Endodermal cell (in vitro differentiated cells): ENCODE measurements around the gene GUCY1B1. TPM values are rescaled to one million over a fixed set of nuclear protein-coding genes. Genes with fewer than 3 reads are reported as not detected.

Source experiments
- DNase-seq: peaks from one replicate; pipeline ENCODE4 v3.0.0-alpha.2; 2017
- H3K27ac ChIP-seq: 2 replicates; pipeline ENCODE4 v1.5.1; 2013; ENCODE audit warnings: mild to moderate bottlenecking, low read depth, low read length, moderate library complexity
- H3K27me3 ChIP-seq: 2 replicates; pipeline ENCODE4 v1.6.1; 2013; ENCODE audit warnings: mild to moderate bottlenecking, low read length, moderate library complexity; ENCODE audit not compliant: insufficient read depth, control insufficient read depth, poor library complexity, severe bottlenecking
- H3K36me3 ChIP-seq: 2 replicates; pipeline ENCODE4 v1.7.0; 2013; ENCODE audit warnings: mild to moderate bottlenecking, low read length, moderate library complexity; ENCODE audit not compliant: control insufficient read depth, insufficient read depth
- H3K4me1 ChIP-seq: one replicate; pipeline ENCODE4 v1.7.0; 2013; ENCODE audit warnings: low read length; ENCODE audit not compliant: control insufficient read depth, insufficient read depth
- H3K4me3 ChIP-seq: 2 replicates; pipeline ENCODE4 v1.5.1; 2013; ENCODE audit warnings: mild to moderate bottlenecking, low read length, moderate library complexity
- H3K9ac ChIP-seq: 2 replicates; pipeline ENCODE4 v1.6.1; 2013; ENCODE audit warnings: mild to moderate bottlenecking, low read length, moderate library complexity; ENCODE audit not compliant: poor library complexity, severe bottlenecking; ENCODE audit errors: extremely low read depth
- H3K9me3 ChIP-seq: 2 replicates; pipeline ENCODE4 v1.6.1; 2013; ENCODE audit warnings: mild to moderate bottlenecking, low read length, moderate library complexity; ENCODE audit not compliant: control insufficient read depth
- H3K27ac Mint-ChIP-seq: 2 replicates; pipeline ENCODE4 v1.8.0; 2020; ENCODE audit warnings: mixed read lengths
- H3K27me3 Mint-ChIP-seq: 2 replicates; pipeline ENCODE4 v1.8.0; 2021; ENCODE audit warnings: mild to moderate bottlenecking, mixed read lengths; ENCODE audit not compliant: insufficient read depth
- H3K36me3 Mint-ChIP-seq: 2 replicates; pipeline ENCODE4 v1.8.0; 2020; ENCODE audit warnings: low read depth, mixed read lengths
- H3K4me1 Mint-ChIP-seq: 2 replicates; pipeline ENCODE4 v1.8.0; 2020; ENCODE audit warnings: mixed read lengths
- H3K4me3 Mint-ChIP-seq: 2 replicates; pipeline ENCODE4 v1.8.0; 2020; ENCODE audit warnings: mild to moderate bottlenecking, moderate library complexity, mixed read lengths
- H3K9me3 Mint-ChIP-seq: 2 replicates; pipeline ENCODE4 v1.8.0; 2020; ENCODE audit warnings: mild to moderate bottlenecking, mixed read lengths
- CTCF ChIP-seq: fragments of 200-600 bp; sonication (generic); conservative IDR thresholded peaks from 2 replicates; pipeline ENCODE4 v1.5.0; 2021; ENCODE audit warnings: antibody characterized with exemption, mild to moderate bottlenecking
- WGBS, 2 experiments: methylation state at CpG; one replicate each; pipeline versions ENCODE4 v1.1.5 to v1.1.7; 2013; ENCODE audit warnings: missing lambda C conversion rate in 2 of 2, mixed read lengths in 1 of 2; ENCODE audit not compliant: insufficient coverage in 1 of 2, insufficient read length in 1 of 2; 5-methylcytosine and 5-hydroxymethylcytosine counted together
- total RNA-seq, 2 donors: library from RNA; stranded (reverse); fragmentation: NEBNext Ultra II Directional in 1 of 2; extraction: Animal tissue kit (Norgen Biotek cat#: 25700) in 1 of 2; gene quantifications; 2 replicates in 1 of 2; 3 replicates in 1 of 2; pipeline ENCODE4 v1.2.1, GENCODE V29; 2021

GUCY1B1 gene
- total RNA-seq, 2 donors from 2014 or later = 1.8 to 3.4 TPM

- no peaks in the 10 kb centered on the region for H3K36me3 ChIP-seq
- H3K4me1 ChIP-seq = no peaks in the 10 kb centered on the region
- no peak for DNase-seq
- TF ChIP-seq CTCF = no peak
- H3K4me3 Mint-ChIP-seq = no peak overlapping the region
- no peak overlapping the region for H3K4me3 ChIP-seq
- H3K9ac ChIP-seq = no peak overlapping the region
- H3K27ac ChIP-seq = no peak overlapping the region
- no peaks in the 10 kb centered on the region for H3K4me1 Mint-ChIP-seq
- WGBS, 2 experiments = 94% methylated on average over 1 of the region's 1 CpG; no CpG with 5 or more reads in 1 of the 2 experiments
- H3K9me3 Mint-ChIP-seq = no peaks in the 10 kb centered on the region
- H3K9me3 ChIP-seq = no peaks in the 10 kb centered on the region
- H3K36me3 Mint-ChIP-seq = no peaks in the 10 kb centered on the region
- H3K27me3 ChIP-seq = no peaks in the 10 kb centered on the region
- peaks cover 3% of the 10 kb centered on the region for H3K27me3 Mint-ChIP-seq
- no peak overlapping the region for H3K27ac Mint-ChIP-seq
Observed at GRCh38 chr4:155734951-155735350, 23.9 kb upstream of the GUCY1B1 start.

GRCh38 chr4:155735496-155735895 is 23.3 kb upstream of the GUCY1B1 start:
- no peak for TF ChIP-seq CTCF
- Mint-ChIP-seq H3K36me3 (no peaks in the 10 kb centered on the region), H3K4me1 (no peaks in the 10 kb centered on the region), H3K27ac (no peak overlapping the region), H3K9me3 (no peaks in the 10 kb centered on the region), H3K27me3 (peaks cover 3% of the 10 kb centered on the region), H3K4me3 (no peak overlapping the region)
- Histone ChIP-seq H3K4me3 (no peak overlapping the region), H3K4me1 (no peaks in the 10 kb centered on the region), H3K9ac (no peak overlapping the region), H3K27ac (no peak overlapping the region), H3K9me3 (no peaks in the 10 kb centered on the region), H3K27me3 (no peaks in the 10 kb centered on the region), H3K36me3 (no peaks in the 10 kb centered on the region)
- DNase-seq = no peak

GRCh38 chr4:155738548-155738947 is 20.3 kb upstream of the GUCY1B1 start:
- H3K4me3 Mint-ChIP-seq = no peak overlapping the region
- no peaks in the 10 kb centered on the region for H3K36me3 Mint-ChIP-seq

More at GRCh38 chr4:155738548-155738947, 20.3 kb upstream of the GUCY1B1 start:
- Histone ChIP-seq H3K27ac (no peak overlapping the region), H3K4me1 (no peaks in the 10 kb centered on the region), H3K9ac (no peak overlapping the region), H3K36me3 (no peaks in the 10 kb centered on the region), H3K9me3 (no peaks in the 10 kb centered on the region), H3K4me3 (no peak overlapping the region), H3K27me3 (no peaks in the 10 kb centered on the region)
- DNase-seq = no peak
- no peaks in the 10 kb centered on the region for H3K4me1 Mint-ChIP-seq
- H3K9me3 Mint-ChIP-seq = no peaks in the 10 kb centered on the region
- TF ChIP-seq CTCF = no peak
- WGBS, 2 experiments = 80 to 93% methylated on average over 2 of the region's 2 CpGs
- H3K27ac Mint-ChIP-seq = no peak overlapping the region
- H3K27me3 Mint-ChIP-seq = peaks cover 3% of the 10 kb centered on the region
